Renal pelvis (tissue), 4 donors: ENCODE data around the gene TANGO6. TPM values are rescaled to one million over a fixed set of nuclear protein-coding genes. Genes with fewer than 3 reads are reported as not detected.
"Not testable (repeated sequence)": the region's sequence is repeated elsewhere in the genome, so short reads cannot be mapped to it uniquely, and the experiment has no call there.

Source experiments
- DNase-seq: peaks from one replicate; pipeline ENCODE4 v3.0.0-alpha.2; 2013
- polyA plus RNA-seq, 3 donors: library from polyadenylated mRNA; unstranded; fragments of 120-200 nt; gene quantifications; one replicate each; pipeline ENCODE4 v1.2.1, GENCODE V29; 2013; ENCODE audit not compliant: insufficient read length in 3 of 3

The TANGO6 gene
- polyA plus RNA-seq, 3 donors: 5.3 to 6.0 (median 5.5) TPM

- no peak for DNase-seq
Observed at GRCh38 chr16:69005641-69006355, 162.5 kb downstream of the TANGO6 start.

GRCh38 chr16:69012906-69013305 is 169.6 kb downstream of the TANGO6 start:
- no peak for DNase-seq

GRCh38 chr16:69013991-69014390 is 170.7 kb downstream of the TANGO6 start:
- DNase-seq: no peak

- DNase-seq: no peak
Observed at GRCh38 chr16:69014811-69015210, 171.5 kb downstream of the TANGO6 start.

- no peak for DNase-seq
Observed at GRCh38 chr16:69017036-69017783, 173.9 kb downstream of the TANGO6 start.

- no peak for DNase-seq
Observed at GRCh38 chr16:69019811-69020210, 176.5 kb downstream of the TANGO6 start.

- no peak for DNase-seq
Observed at GRCh38 chr16:69029121-69029520, 185.8 kb downstream of the TANGO6 start.

- DNase-seq: no peak
Observed at GRCh38 chr16:69031877-69032301, 188.6 kb downstream of the TANGO6 start.

GRCh38 chr16:69033151-69033949 is 190.0 kb downstream of the TANGO6 start:
- no peak for DNase-seq

- DNase-seq: no peak
Observed at GRCh38 chr16:69035375-69035774, 192.0 kb downstream of the TANGO6 start.

- DNase-seq: no peak
Observed at GRCh38 chr16:69036399-69037091, 193.2 kb downstream of the TANGO6 start.

GRCh38 chr16:69037373-69038160 is 194.2 kb downstream of the TANGO6 start:
- no peak for DNase-seq

- DNase-seq: no peak
Observed at GRCh38 chr16:69039333-69039941, 196.1 kb downstream of the TANGO6 start.

GRCh38 chr16:69040144-69040909 is 197.0 kb downstream of the TANGO6 start:
- DNase-seq: no peak

- DNase-seq: no peak
Observed at GRCh38 chr16:69048328-69049120, 205.2 kb downstream of the TANGO6 start.

GRCh38 chr16:69049146-69049545 is 205.8 kb downstream of the TANGO6 start:
- no peak for DNase-seq

GRCh38 chr16:69049603-69050375 is 206.5 kb downstream of the TANGO6 start:
- DNase-seq: no peak

GRCh38 chr16:69051517-69051830 is 208.1 kb downstream of the TANGO6 start:
- DNase-seq: not testable (repeated sequence)
